ENCODE data around the gene ZNF598.

The ZNF598 gene

DNA sequence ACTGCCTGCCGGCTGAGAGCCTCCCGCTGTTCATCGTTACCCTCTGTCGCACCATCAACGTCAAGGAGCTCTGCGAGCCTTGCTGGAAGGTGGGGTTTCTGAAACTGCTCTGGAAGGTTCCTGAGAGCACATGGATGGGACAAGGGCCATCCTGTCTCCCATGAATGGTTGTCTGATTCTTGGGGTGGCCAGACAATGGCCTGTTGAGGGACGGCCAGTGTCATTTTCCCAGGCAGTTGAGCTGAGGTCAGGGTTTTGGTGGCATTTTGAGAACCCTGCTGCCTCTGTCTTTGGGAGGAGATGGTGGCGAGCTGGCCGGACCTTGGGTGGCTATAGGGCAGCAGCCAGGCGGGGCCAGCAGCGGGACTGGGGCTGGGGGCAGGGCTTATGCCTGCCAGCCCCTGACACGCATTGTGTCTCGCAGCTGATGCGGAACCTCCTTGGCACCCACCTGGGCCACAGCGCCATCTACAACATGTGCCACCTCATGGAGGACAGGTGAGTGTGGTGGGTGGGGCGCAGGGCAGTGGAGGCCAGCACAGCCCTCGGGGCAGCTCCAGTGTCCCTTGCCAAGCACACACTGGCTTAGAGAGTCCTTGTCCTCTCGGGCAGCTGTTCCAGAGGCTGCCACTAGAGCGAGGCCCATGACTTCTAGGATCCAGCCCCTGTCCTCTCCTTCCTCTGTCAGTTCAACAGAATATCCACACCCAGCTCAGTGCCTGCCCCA, 47.2 kb upstream of the ZNF598 start:
- TF ChIP-seq CEBPB (IDR thresholded peaks at IDR 0.05) (no peak), TCF12 (IDR thresholded peaks at IDR 0.05; ENCODE audit: low read depth) (peak; percentile 86), EGR1 (IDR thresholded peaks at IDR 0.05) (no peak), NFIC (IDR thresholded peaks at IDR 0.05) (peak; percentile 85), TAF1 (IDR thresholded peaks at IDR 0.05; ENCODE audit: low read depth) (no peak), RAD21 (IDR thresholded peaks at IDR 0.05; ENCODE audit: low read depth) (no peak; the same call in 1 of the 2 replicates), ZBTB7A (IDR thresholded peaks at IDR 0.05; ENCODE audit: low read depth) (peak; percentile 15; the same call in 1 of the 2 replicates), YY1 (IDR thresholded peaks at IDR 0.05; ENCODE audit: low read depth) (peak; percentile 70; the same call in 1 of the 2 replicates), EP300 (IDR thresholded peaks at IDR 0.05; ENCODE audit: borderline replicate concordance) (peak; percentile 53; the same call in 1 of the 2 replicates), TEAD4 (IDR thresholded peaks at IDR 0.05) (peak; percentile 58; the same call in 1 of the 2 replicates), FOXM1 (IDR thresholded peaks at IDR 0.05; ENCODE audit: borderline replicate concordance, low read depth) (no peak), USF1 (IDR thresholded peaks at IDR 0.05) (no peak), CREB1 (IDR thresholded peaks at IDR 0.05; ENCODE audit: low read depth) (no peak)
- TF ChIP-seq, protein P1, sequence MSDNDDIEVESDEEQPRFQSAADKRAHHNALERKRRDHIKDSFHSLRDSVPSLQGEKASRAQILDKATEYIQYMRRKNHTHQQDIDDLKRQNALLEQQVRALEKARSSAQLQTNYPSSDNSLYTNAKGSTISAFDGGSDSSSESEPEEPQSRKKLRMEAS (IDR thresholded peaks at IDR 0.05) = peak; percentile 97
- TF ChIP-seq, protein P2, sequence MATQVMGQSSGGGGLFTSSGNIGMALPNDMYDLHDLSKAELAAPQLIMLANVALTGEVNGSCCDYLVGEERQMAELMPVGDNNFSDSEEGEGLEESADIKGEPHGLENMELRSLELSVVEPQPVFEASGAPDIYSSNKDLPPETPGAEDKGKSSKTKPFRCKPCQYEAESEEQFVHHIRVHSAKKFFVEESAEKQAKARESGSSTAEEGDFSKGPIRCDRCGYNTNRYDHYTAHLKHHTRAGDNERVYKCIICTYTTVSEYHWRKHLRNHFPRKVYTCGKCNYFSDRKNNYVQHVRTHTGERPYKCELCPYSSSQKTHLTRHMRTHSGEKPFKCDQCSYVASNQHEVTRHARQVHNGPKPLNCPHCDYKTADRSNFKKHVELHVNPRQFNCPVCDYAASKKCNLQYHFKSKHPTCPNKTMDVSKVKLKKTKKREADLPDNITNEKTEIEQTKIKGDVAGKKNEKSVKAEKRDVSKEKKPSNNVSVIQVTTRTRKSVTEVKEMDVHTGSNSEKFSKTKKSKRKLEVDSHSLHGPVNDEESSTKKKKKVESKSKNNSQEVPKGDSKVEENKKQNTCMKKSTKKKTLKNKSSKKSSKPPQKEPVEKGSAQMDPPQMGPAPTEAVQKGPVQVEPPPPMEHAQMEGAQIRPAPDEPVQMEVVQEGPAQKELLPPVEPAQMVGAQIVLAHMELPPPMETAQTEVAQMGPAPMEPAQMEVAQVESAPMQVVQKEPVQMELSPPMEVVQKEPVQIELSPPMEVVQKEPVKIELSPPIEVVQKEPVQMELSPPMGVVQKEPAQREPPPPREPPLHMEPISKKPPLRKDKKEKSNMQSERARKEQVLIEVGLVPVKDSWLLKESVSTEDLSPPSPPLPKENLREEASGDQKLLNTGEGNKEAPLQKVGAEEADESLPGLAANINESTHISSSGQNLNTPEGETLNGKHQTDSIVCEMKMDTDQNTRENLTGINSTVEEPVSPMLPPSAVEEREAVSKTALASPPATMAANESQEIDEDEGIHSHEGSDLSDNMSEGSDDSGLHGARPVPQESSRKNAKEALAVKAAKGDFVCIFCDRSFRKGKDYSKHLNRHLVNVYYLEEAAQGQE (IDR thresholded peaks at IDR 0.05; ENCODE audit: low read depth) = no peak

- TF ChIP-seq RAD21 (IDR thresholded peaks at IDR 0.05; ENCODE audit: low read depth) (peak; percentile 38; the same call in 1 of the 2 replicates), TCF12 (IDR thresholded peaks at IDR 0.05; ENCODE audit: low read depth) (no peak)
These were observed 46.5 kb upstream of the ZNF598 start for GRCh38 chr16:2056077-2056476.

GRCh38 chr16:2054543-2055245, 45.1 kb upstream of the ZNF598 start:
- TF ChIP-seq, protein P1 (IDR thresholded peaks at IDR 0.05) = peak; percentile 32; the same call in 1 of the 2 replicates
- TF ChIP-seq TCF12 (IDR thresholded peaks at IDR 0.05; ENCODE audit: low read depth) (peak; percentile 31; the same call in 1 of the 2 replicates), ZBTB7A (IDR thresholded peaks at IDR 0.05; ENCODE audit: low read depth) (no peak), NFIC (IDR thresholded peaks at IDR 0.05) (peak; percentile 71)

- no peak for TF ChIP-seq TEAD4 (IDR thresholded peaks at IDR 0.05)
- no peak for TF ChIP-seq NFIC (IDR thresholded peaks at IDR 0.05)
These were observed 44.3 kb upstream of the ZNF598 start for GRCh38 chr16:2053897-2054296.

DNA sequence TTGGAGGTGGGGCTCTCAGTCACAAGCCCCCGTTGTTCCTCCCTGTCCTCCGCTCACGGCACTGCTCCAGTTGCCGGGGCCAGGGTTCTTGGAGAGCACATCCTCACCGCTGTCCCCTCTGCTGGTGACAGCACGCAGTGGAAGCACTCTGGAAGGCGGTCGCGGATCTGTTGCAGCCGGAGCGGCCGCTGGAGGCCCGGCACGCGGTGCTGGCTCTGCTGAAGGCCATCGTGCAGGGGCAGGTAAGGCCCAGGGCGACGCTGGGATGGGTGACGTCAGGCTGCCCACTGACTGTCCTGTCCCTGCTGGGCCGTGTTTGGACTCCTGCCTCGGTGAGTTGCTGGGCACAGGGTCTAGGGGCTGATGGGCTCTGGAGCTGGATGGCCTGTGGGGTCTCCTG, 43.6 kb upstream of the ZNF598 start:
- TF ChIP-seq, protein P1 (IDR thresholded peaks at IDR 0.05) = no peak

DNA sequence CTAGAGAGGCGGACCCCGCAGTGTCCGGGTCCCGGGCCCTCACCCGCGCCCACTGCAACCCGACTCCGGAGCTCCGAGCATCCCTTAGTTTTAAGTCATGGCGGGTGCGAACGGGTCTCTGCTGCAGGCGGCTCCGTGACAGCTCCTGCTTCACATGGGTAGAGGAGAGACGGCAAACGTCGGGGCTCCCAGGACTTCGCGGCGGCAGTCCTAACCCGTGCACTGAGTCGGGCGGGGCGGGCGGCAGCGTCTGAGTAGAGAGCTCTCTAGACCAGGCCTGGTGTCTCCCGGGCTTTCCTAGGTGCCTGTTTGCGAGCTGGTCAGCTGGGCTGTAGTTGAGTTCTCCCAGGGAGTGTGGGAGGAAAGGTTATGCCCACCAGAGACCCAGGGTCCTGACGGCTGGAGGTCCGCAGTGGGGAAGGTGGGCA, 38.5 kb upstream of the ZNF598 start:
- TF ChIP-seq TCF12 (IDR thresholded peaks at IDR 0.05; ENCODE audit: low read depth) = no peak
- no peak for TF ChIP-seq CEBPB (IDR thresholded peaks at IDR 0.05)
- no peak for TF ChIP-seq TAF1 (IDR thresholded peaks at IDR 0.05; ENCODE audit: low read depth)
- TF ChIP-seq CREB1 (IDR thresholded peaks at IDR 0.05; ENCODE audit: low read depth) = no peak
- no peak for TF ChIP-seq USF1 (IDR thresholded peaks at IDR 0.05)
- TF ChIP-seq EGR1 (IDR thresholded peaks at IDR 0.05) = no peak
- no peak for TF ChIP-seq NFIC (IDR thresholded peaks at IDR 0.05)
- TF ChIP-seq FOXM1 (IDR thresholded peaks at IDR 0.05; ENCODE audit: borderline replicate concordance, low read depth) = no peak
- no peak for TF ChIP-seq ZBTB7A (IDR thresholded peaks at IDR 0.05; ENCODE audit: low read depth)
- TF ChIP-seq EP300 (IDR thresholded peaks at IDR 0.05; ENCODE audit: borderline replicate concordance) = no peak
- TF ChIP-seq, protein P2 (IDR thresholded peaks at IDR 0.05; ENCODE audit: low read depth) = no peak
- TF ChIP-seq YY1 (IDR thresholded peaks at IDR 0.05; ENCODE audit: low read depth) = no peak
- TF ChIP-seq TEAD4 (IDR thresholded peaks at IDR 0.05) = no peak
